Ovary (tissue), 3 donors: Measurements from ENCODE around the gene MTFR1L.

ENCODE experiments used
- EP300 ChIP-seq: sonication (generic); formaldehyde crosslinking; IDR thresholded peaks from one replicate; pipeline ENCODE4 v1.6.1; 2017; ENCODE audit warnings: antibody characterized with exemption
- POLR2A ChIP-seq: fragments of 450-650 bp; IDR thresholded peaks from one replicate; pipeline ENCODE4 v1.6.1; 2017; ENCODE audit warnings: antibody characterized with exemption, mild to moderate bottlenecking, moderate library complexity
- TF ChIP-seq, protein P1 (sequence below), 3 donors: fragments of 450-650 bp in 2 of 3; fragments of 200-600 bp in 1 of 3; IDR thresholded peaks; one replicate each; pipeline versions ENCODE4 v1.5.1 to v1.8.0; 2016 to 2022; ENCODE audit warnings: antibody characterized with exemption in 3 of 3, mild to moderate bottlenecking in 1 of 3
- donor health status: DM: no; HTN: no; CAD: no.

DNA sequence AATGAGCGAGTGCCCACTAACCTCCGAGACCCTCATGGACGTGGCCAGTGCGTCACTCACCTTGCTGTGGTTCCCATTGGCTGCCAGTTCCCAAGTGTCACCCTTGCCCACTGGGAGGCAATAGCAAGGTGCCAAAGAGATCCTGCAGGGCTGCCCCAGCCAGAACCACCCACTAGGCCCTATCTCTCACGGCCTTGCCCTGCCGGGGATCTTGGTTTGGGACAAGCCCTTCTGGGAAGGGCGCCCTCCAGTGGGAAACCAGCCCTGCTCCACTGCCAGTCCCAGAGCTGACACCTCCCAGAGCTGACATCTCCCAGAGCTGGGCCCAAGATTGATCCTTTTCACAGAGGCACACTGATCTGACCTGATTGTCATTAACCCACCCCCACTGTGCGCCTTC is 21.8 kb upstream of the MTFR1L start:
- TF ChIP-seq POLR2A (no peak), EP300 (no peak)
- TF ChIP-seq, protein P1, sequence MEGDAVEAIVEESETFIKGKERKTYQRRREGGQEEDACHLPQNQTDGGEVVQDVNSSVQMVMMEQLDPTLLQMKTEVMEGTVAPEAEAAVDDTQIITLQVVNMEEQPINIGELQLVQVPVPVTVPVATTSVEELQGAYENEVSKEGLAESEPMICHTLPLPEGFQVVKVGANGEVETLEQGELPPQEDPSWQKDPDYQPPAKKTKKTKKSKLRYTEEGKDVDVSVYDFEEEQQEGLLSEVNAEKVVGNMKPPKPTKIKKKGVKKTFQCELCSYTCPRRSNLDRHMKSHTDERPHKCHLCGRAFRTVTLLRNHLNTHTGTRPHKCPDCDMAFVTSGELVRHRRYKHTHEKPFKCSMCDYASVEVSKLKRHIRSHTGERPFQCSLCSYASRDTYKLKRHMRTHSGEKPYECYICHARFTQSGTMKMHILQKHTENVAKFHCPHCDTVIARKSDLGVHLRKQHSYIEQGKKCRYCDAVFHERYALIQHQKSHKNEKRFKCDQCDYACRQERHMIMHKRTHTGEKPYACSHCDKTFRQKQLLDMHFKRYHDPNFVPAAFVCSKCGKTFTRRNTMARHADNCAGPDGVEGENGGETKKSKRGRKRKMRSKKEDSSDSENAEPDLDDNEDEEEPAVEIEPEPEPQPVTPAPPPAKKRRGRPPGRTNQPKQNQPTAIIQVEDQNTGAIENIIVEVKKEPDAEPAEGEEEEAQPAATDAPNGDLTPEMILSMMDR (IDR thresholded peaks at IDR 0.05) = no peak
